Neural cell (in vitro differentiated cells): ENCODE results near the gene NTN3. TPM values are rescaled to one million over a fixed set of nuclear protein-coding genes. Genes with fewer than 3 reads are reported as not detected.

ENCODE experiments used
- H2AFZ ChIP-seq: fragments of 200-600, 300-800 bp; sonication (generic), shearing (Covaris generic); 2 replicates; pipeline ENCODE4 v1.6.0; 2014; ENCODE audit warnings: low read depth, mild to moderate bottlenecking, antibody characterized with exemption, low read length, moderate library complexity
- H3F3A ChIP-seq: fragments of 200-600 bp; shearing (Covaris generic); 2 replicates; pipeline ENCODE4 v1.6.1; 2016; ENCODE audit warnings: mild to moderate bottlenecking, moderate library complexity, mixed read lengths, antibody characterized with exemption, low read length; ENCODE audit not compliant: insufficient read depth, poor library complexity, severe bottlenecking
- H3K27ac ChIP-seq: fragments of 200-600, 300-800 bp; sonication (generic), shearing (Covaris generic); 2 replicates; pipeline ENCODE4 v1.5.1; 2014; ENCODE audit warnings: mild to moderate bottlenecking, low read length, moderate library complexity
- H3K27me3 ChIP-seq: fragments of 300-800, 200-600 bp; sonication (generic), shearing (Covaris generic); 2 replicates; pipeline ENCODE4 v1.6.0; 2014; ENCODE audit warnings: mild to moderate bottlenecking, low read depth, low read length, moderate library complexity; ENCODE audit not compliant: insufficient read depth
- H3K36me3 ChIP-seq: fragments of 300-800, 200-600 bp; sonication (generic), shearing (Covaris generic); 2 replicates; pipeline ENCODE4 v1.5.1; 2014; ENCODE audit warnings: mild to moderate bottlenecking, antibody characterized with exemption, low read length, moderate library complexity; ENCODE audit not compliant: insufficient read depth
- H3K4me2 ChIP-seq: fragments of 300-800, 200-600 bp; sonication (generic), shearing (Covaris generic); 2 replicates; pipeline ENCODE4 v1.6.0; 2014; ENCODE audit warnings: mild to moderate bottlenecking, low read length
- H3K4me3 ChIP-seq: fragments of 300-800, 200-600 bp; sonication (generic), shearing (Covaris generic); 2 replicates; pipeline ENCODE4 v1.5.1; 2014; ENCODE audit warnings: mild to moderate bottlenecking, low read length, moderate library complexity
- H3K79me2 ChIP-seq: fragments of 200-600 bp; shearing (Covaris generic); replicated peaks from 2 replicates; pipeline ENCODE4 v1.6.0; 2014; ENCODE audit warnings: mild to moderate bottlenecking, low read length, moderate library complexity; ENCODE audit not compliant: insufficient read depth
- H3K9ac ChIP-seq: fragments of 300-800, 200-600 bp; sonication (generic), shearing (Covaris generic); 2 replicates; pipeline ENCODE4 v1.6.1; 2016; ENCODE audit warnings: mild to moderate bottlenecking, low read length, mixed read lengths
- H3K9me2 ChIP-seq: fragments of 200-600 bp; shearing (Covaris generic); 2 replicates; pipeline ENCODE4 v1.6.1; 2016; ENCODE audit warnings: mild to moderate bottlenecking, low read length, mixed read lengths; ENCODE audit not compliant: insufficient read depth
- H3K9me3 ChIP-seq: fragments of 200-600, 300-800 bp; sonication (generic), shearing (Covaris generic); 2 replicates; pipeline ENCODE4 v1.6.1; 2016; ENCODE audit warnings: mild to moderate bottlenecking, mixed run types, low read length, moderate library complexity, mixed read lengths
- H4K20me1 ChIP-seq: fragments of 200-600 bp; shearing (Covaris generic); 2 replicates; pipeline ENCODE4 v1.6.1; 2016; ENCODE audit warnings: mild to moderate bottlenecking, mixed run types; ENCODE audit not compliant: insufficient read depth
- CTCF ChIP-seq: fragments of 450-650 bp; IDR thresholded peaks from 2 replicates; pipeline ENCODE4 v1.5.1; 2014; ENCODE audit warnings: antibody characterized with exemption, mild to moderate bottlenecking, moderate library complexity; ENCODE audit not compliant: poor library complexity, severe bottlenecking
- EP300 ChIP-seq: fragments of 450-650 bp; conservative IDR thresholded peaks from 2 replicates; pipeline ENCODE4 v1.6.1; 2014; ENCODE audit warnings: antibody characterized with exemption, mild to moderate bottlenecking, moderate library complexity; ENCODE audit not compliant: poor library complexity, severe bottlenecking
- EZH2 ChIP-seq: fragments of 200-600, 300-800 bp; shearing (Covaris generic), sonication (generic); IDR thresholded peaks from 2 replicates; pipeline ENCODE4 v1.6.1; 2014; ENCODE audit warnings: antibody characterized with exemption, low read length, borderline replicate concordance, mild to moderate bottlenecking; ENCODE audit not compliant: insufficient read depth, poor library complexity, severe bottlenecking
- MXI1 ChIP-seq: fragments of 450-650 bp; conservative IDR thresholded peaks from 2 replicates; pipeline ENCODE4 v1.6.1; 2014; ENCODE audit warnings: antibody characterized with exemption, mild to moderate bottlenecking; ENCODE audit not compliant: poor library complexity, severe bottlenecking
- POLR2AphosphoS5 ChIP-seq: IDR thresholded peaks from 2 replicates; pipeline ENCODE4 v1.6.1; 2012
- RAD21 ChIP-seq: fragments of 450-650 bp; conservative IDR thresholded peaks from 2 replicates; pipeline ENCODE4 v1.6.1; 2014; ENCODE audit warnings: antibody characterized with exemption, mild to moderate bottlenecking, moderate library complexity
- REST ChIP-seq: IDR thresholded peaks from 2 replicates; pipeline ENCODE4 v1.6.1; 2012; ENCODE audit warnings: borderline replicate concordance
- SMC3 ChIP-seq: fragments of 450-650 bp; conservative IDR thresholded peaks from 2 replicates; pipeline ENCODE4 v1.6.1; 2014; ENCODE audit warnings: antibody characterized with exemption, mild to moderate bottlenecking, moderate library complexity; ENCODE audit not compliant: poor library complexity
- TAF1 ChIP-seq: IDR thresholded peaks from 2 replicates; pipeline ENCODE4 v1.6.1; 2012; ENCODE audit warnings: low read depth
- polyA plus RNA-seq: library from polyadenylated mRNA; depleted of rRNA; stranded (reverse); fragments of >200 nt; gene quantifications from 2 replicates; pipeline ENCODE4 v1.2.3, GENCODE V29; 2014

The NTN3 gene
- polyA plus RNA-seq, 1 donor from 2014 or later, result 1.2 TPM

GRCh38 chr16:2428051-2428783 is 42.9 kb upstream of the NTN3 start:
- Histone ChIP-seq H3F3A (no peaks in the 10 kb centered on the region), H3K36me3 (peaks cover 5% of the 10 kb centered on the region), H3K4me3 (peak overlapping the region; percentile 99), H4K20me1 (no peaks in the 10 kb centered on the region), H3K27ac (no peak overlapping the region), H3K9me2 (no peaks in the 10 kb centered on the region), H3K9ac (peak overlapping the region; percentile 55), H3K27me3 (no peaks in the 10 kb centered on the region), H2AFZ (peak overlapping the region; percentile 76), H3K9me3 (no peaks in the 10 kb centered on the region), H3K4me2 (no peak overlapping the region), H3K79me2 (peaks cover 6% of the 10 kb centered on the region)
- TF ChIP-seq REST (no peak), EZH2 (no peak), EP300 (no peak), SMC3 (no peak), RAD21 (no peak), POLR2AphosphoS5 (no peak), TAF1 (no peak), CTCF (no peak), MXI1 (no peak)

GRCh38 chr16:2428784-2429033 is 42.4 kb upstream of the NTN3 start:
- H3K79me2 ChIP-seq, result peaks cover 6% of the 10 kb centered on the region
- no peaks in the 10 kb centered on the region for H3F3A ChIP-seq
- H3K9me2 ChIP-seq, result no peaks in the 10 kb centered on the region
- H3K36me3 ChIP-seq, result peaks cover 5% of the 10 kb centered on the region
- peak overlapping the region; percentile 99 for H3K4me3 ChIP-seq
- H3K9ac ChIP-seq, result peak overlapping the region; percentile 55
- H3K4me2 ChIP-seq, result no peak overlapping the region
- no peaks in the 10 kb centered on the region for H4K20me1 ChIP-seq
- TF ChIP-seq REST (no peak), TAF1 (no peak), MXI1 (peak; percentile 49), EZH2 (no peak), RAD21 (no peak), CTCF (no peak), EP300 (no peak)
- no peaks in the 10 kb centered on the region for H3K27me3 ChIP-seq
- H2AFZ ChIP-seq, result peak overlapping the region; percentile 76
- H3K27ac ChIP-seq, result no peak overlapping the region
- H3K9me3 ChIP-seq, result no peaks in the 10 kb centered on the region
